Erythroblast (primary cell): ENCODE data around the gene CETP.

Source experiments
- GATA1 ChIP-seq: IDR thresholded peaks from 2 replicates; pipeline ENCODE4 v1.6.1; 2011; ENCODE audit warnings: low read depth, mild to moderate bottlenecking, control low read depth, low read length, moderate library complexity
- POLR2A ChIP-seq: IDR thresholded peaks from 2 replicates; pipeline ENCODE4 v1.6.1; 2011; ENCODE audit warnings: mild to moderate bottlenecking, low read length

GRCh38 chr16:56981729-56982271 lies 20.1 kb downstream of the CETP start:
- TF ChIP-seq POLR2A (no peak), GATA1 (no peak)
